Measurements from ENCODE around the gene CASP10.
"Not testable (repeated sequence)": the region's sequence is repeated elsewhere in the genome, so short reads cannot be mapped to it uniquely, and the experiment has no call there.

Gene CASP10

GRCh38 chr2:201176081-201176481 is 6.9 kb upstream of the CASP10 start:
- H3K4me3 Mint-ChIP-seq, result no peak overlapping the region
- no peaks in the 10 kb centered on the region for H3K36me3 Mint-ChIP-seq (ENCODE audit: low read depth)
- H3K27ac Mint-ChIP-seq, result no peak overlapping the region
- H3K4me1 Mint-ChIP-seq (ENCODE audit: low read depth), result peaks cover 20% of the 10 kb centered on the region
- H3K27me3 Mint-ChIP-seq, result no peaks in the 10 kb centered on the region
- H3K9me3 Mint-ChIP-seq, result peaks cover 2% of the 10 kb centered on the region

GRCh38 chr2:201180010-201180409 is 2.9 kb upstream of the CASP10 start:
- Mint-ChIP-seq H3K27ac (peak overlapping the region; percentile 36), H3K4me1 (ENCODE audit: low read depth) (peaks cover 44% of the 10 kb centered on the region), H3K27me3 (no peaks in the 10 kb centered on the region), H3K9me3 (no peaks in the 10 kb centered on the region), H3K36me3 (ENCODE audit: low read depth) (no peaks in the 10 kb centered on the region), H3K4me3 (no peak overlapping the region)

- H3K27me3 Mint-ChIP-seq, result no peaks in the 10 kb centered on the region
- H3K36me3 Mint-ChIP-seq (ENCODE audit: low read depth), result peaks cover 12% of the 10 kb centered on the region
- peaks cover under 1% of the 10 kb centered on the region for H3K9me3 Mint-ChIP-seq
These were observed 405 bp downstream of the CASP10 start for GRCh38 chr2:201183365-201183727.

GRCh38 chr2:201183835-201184234 is 894 bp downstream of the CASP10 start:
- not testable (repeated sequence) for H3K9me3 Mint-ChIP-seq, H3K27me3 Mint-ChIP-seq
- H3K27ac Mint-ChIP-seq, result peak overlapping the region; percentile 79
- peaks cover 71% of the 10 kb centered on the region for H3K4me1 Mint-ChIP-seq (ENCODE audit: low read depth)
- peak overlapping the region; percentile 89 for H3K4me3 Mint-ChIP-seq
- H3K36me3 Mint-ChIP-seq (ENCODE audit: low read depth), result peaks cover 15% of the 10 kb centered on the region

More at GRCh38 chr2:201183365-201183727, 405 bp downstream of the CASP10 start:
- H3K4me3 Mint-ChIP-seq, result peak overlapping the region; percentile 89
- H3K4me1 Mint-ChIP-seq (ENCODE audit: low read depth), result peaks cover 68% of the 10 kb centered on the region
- H3K27ac Mint-ChIP-seq, result peak overlapping the region; percentile 80

- Mint-ChIP-seq H3K36me3 (ENCODE audit: low read depth) (peaks cover 18% of the 10 kb centered on the region), H3K4me3 (peak overlapping the region; percentile 89), H3K4me1 (ENCODE audit: low read depth) (peaks cover 73% of the 10 kb centered on the region), H3K27ac (peak overlapping the region; percentile 79)
- H3K27me3 Mint-ChIP-seq, H3K9me3 Mint-ChIP-seq: not testable (repeated sequence)
These were observed 1.3 kb downstream of the CASP10 start for GRCh38 chr2:201184248-201184647.

GRCh38 chr2:201185863-201186262 is 2.9 kb downstream of the CASP10 start:
- peaks cover 31% of the 10 kb centered on the region for H3K36me3 Mint-ChIP-seq (ENCODE audit: low read depth)
- peak overlapping the region; percentile 89 for H3K4me3 Mint-ChIP-seq
- no peaks in the 10 kb centered on the region for H3K27me3 Mint-ChIP-seq
- peaks cover 3% of the 10 kb centered on the region for H3K9me3 Mint-ChIP-seq
- H3K27ac Mint-ChIP-seq, result peak overlapping the region; percentile 79
- H3K4me1 Mint-ChIP-seq (ENCODE audit: low read depth), result peaks cover 79% of the 10 kb centered on the region

- no peaks in the 10 kb centered on the region for H3K27me3 Mint-ChIP-seq
- H3K4me3 Mint-ChIP-seq, result peak overlapping the region; percentile 28
- H3K27ac Mint-ChIP-seq, result peak overlapping the region; percentile 79
- peaks cover 87% of the 10 kb centered on the region for H3K4me1 Mint-ChIP-seq (ENCODE audit: low read depth)
- H3K9me3 Mint-ChIP-seq, result peaks cover 3% of the 10 kb centered on the region
- peaks cover 42% of the 10 kb centered on the region for H3K36me3 Mint-ChIP-seq (ENCODE audit: low read depth)
These were observed 4.0 kb downstream of the CASP10 start for GRCh38 chr2:201186982-201187381.

- Mint-ChIP-seq H3K36me3 (ENCODE audit: low read depth) (peaks cover 51% of the 10 kb centered on the region), H3K4me3 (no peak overlapping the region), H3K27me3 (no peaks in the 10 kb centered on the region), H3K9me3 (peaks cover 3% of the 10 kb centered on the region), H3K4me1 (ENCODE audit: low read depth) (peaks cover 88% of the 10 kb centered on the region), H3K27ac (peak overlapping the region; percentile 54)
These were observed 5.5 kb downstream of the CASP10 start for GRCh38 chr2:201188449-201188848.

- H3K36me3 Mint-ChIP-seq (ENCODE audit: low read depth), result peaks cover 71% of the 10 kb centered on the region
- H3K27me3 Mint-ChIP-seq, result no peaks in the 10 kb centered on the region
- peaks cover 3% of the 10 kb centered on the region for H3K9me3 Mint-ChIP-seq
- peak overlapping the region; percentile 29 for H3K27ac Mint-ChIP-seq
- no peak overlapping the region for H3K4me3 Mint-ChIP-seq
- H3K4me1 Mint-ChIP-seq (ENCODE audit: low read depth), result peaks cover 90% of the 10 kb centered on the region
These were observed 8.4 kb downstream of the CASP10 start for GRCh38 chr2:201191132-201191875.

GRCh38 chr2:201194097-201194496 is 11.2 kb downstream of the CASP10 start:
- Mint-ChIP-seq H3K4me1 (ENCODE audit: low read depth) (peaks cover 76% of the 10 kb centered on the region), H3K4me3 (peak overlapping the region; percentile 56), H3K9me3 (no peaks in the 10 kb centered on the region), H3K36me3 (ENCODE audit: low read depth) (peaks cover 70% of the 10 kb centered on the region), H3K27ac (peak overlapping the region; percentile 47), H3K27me3 (no peaks in the 10 kb centered on the region)

GRCh38 chr2:201195331-201195730 is 12.4 kb downstream of the CASP10 start:
- Mint-ChIP-seq H3K4me1 (ENCODE audit: low read depth) (peaks cover 70% of the 10 kb centered on the region), H3K36me3 (ENCODE audit: low read depth) (peaks cover 66% of the 10 kb centered on the region), H3K27ac (no peak overlapping the region), H3K27me3 (no peaks in the 10 kb centered on the region), H3K9me3 (no peaks in the 10 kb centered on the region), H3K4me3 (no peak overlapping the region)

- Mint-ChIP-seq H3K9me3 (no peaks in the 10 kb centered on the region), H3K4me3 (no peak overlapping the region), H3K4me1 (ENCODE audit: low read depth) (peaks cover 67% of the 10 kb centered on the region), H3K36me3 (ENCODE audit: low read depth) (peaks cover 64% of the 10 kb centered on the region), H3K27me3 (no peaks in the 10 kb centered on the region), H3K27ac (no peak overlapping the region)
These were observed 13.1 kb downstream of the CASP10 start for GRCh38 chr2:201196003-201196402.

- Mint-ChIP-seq H3K4me3 (no peak overlapping the region), H3K27ac (no peak overlapping the region), H3K36me3 (ENCODE audit: low read depth) (peaks cover 60% of the 10 kb centered on the region), H3K27me3 (no peaks in the 10 kb centered on the region), H3K9me3 (no peaks in the 10 kb centered on the region), H3K4me1 (ENCODE audit: low read depth) (peaks cover 63% of the 10 kb centered on the region)
These were observed 13.9 kb downstream of the CASP10 start for GRCh38 chr2:201196803-201197202.

- Mint-ChIP-seq H3K36me3 (ENCODE audit: low read depth) (peaks cover 54% of the 10 kb centered on the region), H3K27me3 (no peaks in the 10 kb centered on the region), H3K4me3 (no peak overlapping the region), H3K27ac (no peak overlapping the region), H3K4me1 (ENCODE audit: low read depth) (peaks cover 54% of the 10 kb centered on the region), H3K9me3 (no peaks in the 10 kb centered on the region)
These were observed 14.8 kb downstream of the CASP10 start for GRCh38 chr2:201197781-201198180.

- H3K27ac Mint-ChIP-seq, result no peak overlapping the region
- H3K4me1 Mint-ChIP-seq (ENCODE audit: low read depth), result peaks cover 40% of the 10 kb centered on the region
- no peaks in the 10 kb centered on the region for H3K9me3 Mint-ChIP-seq
- peaks cover 46% of the 10 kb centered on the region for H3K36me3 Mint-ChIP-seq (ENCODE audit: low read depth)
- H3K27me3 Mint-ChIP-seq, result no peaks in the 10 kb centered on the region
- H3K4me3 Mint-ChIP-seq, result no peak overlapping the region
These were observed 16.9 kb downstream of the CASP10 start for GRCh38 chr2:201199847-201200246.

GRCh38 chr2:201200345-201200744 is 17.4 kb downstream of the CASP10 start:
- Mint-ChIP-seq H3K9me3 (no peaks in the 10 kb centered on the region), H3K27me3 (no peaks in the 10 kb centered on the region), H3K4me1 (ENCODE audit: low read depth) (peaks cover 40% of the 10 kb centered on the region), H3K4me3 (no peak overlapping the region), H3K27ac (no peak overlapping the region), H3K36me3 (ENCODE audit: low read depth) (peaks cover 46% of the 10 kb centered on the region)

All from stimulated activated naive CD8-positive, alpha-beta T cell treated with anti-CD3 and anti-CD28 coated beads, Interleukin-15, Interleukin-2, amounts not matched to agents 100 ng/mL and 50 ng/mL, for 24 hours (primary cell).